ENCODE data around the gene PIK3R5. TPM values are rescaled to one million over a fixed set of nuclear protein-coding genes. Genes with fewer than 3 reads are reported as not detected.

Gene PIK3R5
- total RNA-seq, 2 experiments from 2014 or later: 153 to 159 TPM

- Mint-ChIP-seq H3K27ac (no peak overlapping the region), H3K36me3 (ENCODE audit: low read depth) (no peaks in the 10 kb centered on the region), H3K4me1 (ENCODE audit: low read depth) (no peaks in the 10 kb centered on the region), H3K9me3 (no peaks in the 10 kb centered on the region), H3K27me3 (no peaks in the 10 kb centered on the region), H3K4me3 (no peak overlapping the region)
- TF ChIP-seq CTCF (IDR thresholded peaks at IDR 0.05): no peak
- POLR2A ChIA-PET: no interaction called here
- H3K9me3 ChIP-seq (ENCODE audit: control insufficient read depth in 1 of 2, insufficient read depth in 1 of 2, low read length in 2 of 2): no peaks in the 10 kb centered on the region
- CTCF ChIA-PET: no interaction called here
- H3K27ac ChIP-seq (ENCODE audit: low read depth in 1 of 2, low read length in 2 of 2): no peak overlapping the region
- no peaks in the 10 kb centered on the region for H3K4me1 ChIP-seq (ENCODE audit: insufficient read depth, low read length)
- DNase-seq (no peak), ATAC-seq (ENCODE audit: poor library complexity) (no peak)
- H3K4me3 ChIP-seq (ENCODE audit: low read length): no peak overlapping the region
- intact Hi-C loops (cut with DNase I, micrococcal nuclease): no loop called here
- no peaks in the 10 kb centered on the region for H3K27me3 ChIP-seq (ENCODE audit: control insufficient read depth in 1 of 2, insufficient read depth in 2 of 2, low read length in 2 of 2)
- H3K36me3 ChIP-seq (ENCODE audit: insufficient read depth, low read length): no peaks in the 10 kb centered on the region
Observed at GRCh38 chr17:8841844-8842243, 123.7 kb downstream of the PIK3R5 start.

- H3K36me3 Mint-ChIP-seq (ENCODE audit: low read depth): no peaks in the 10 kb centered on the region
- H3K4me1 ChIP-seq (ENCODE audit: insufficient read depth, low read length): no peaks in the 10 kb centered on the region
- DNase-seq (no peak), ATAC-seq (ENCODE audit: poor library complexity) (no peak)
- H3K27me3 ChIP-seq (ENCODE audit: control insufficient read depth in 1 of 2, insufficient read depth in 2 of 2, low read length in 2 of 2): no peaks in the 10 kb centered on the region
- no peaks in the 10 kb centered on the region for H3K9me3 ChIP-seq (ENCODE audit: control insufficient read depth in 1 of 2, insufficient read depth in 1 of 2, low read length in 2 of 2)
- H3K4me3 ChIP-seq (ENCODE audit: low read length): no peak overlapping the region
- no peak overlapping the region for H3K27ac Mint-ChIP-seq
- CTCF ChIA-PET: no interaction called here
- POLR2A ChIA-PET: interaction anchor here (0.6 kb wide), 1 partner anchor 18 kb away, joined by 4 read pairs; no protein-coding TSS in a partner anchor
- no peaks in the 10 kb centered on the region for H3K9me3 Mint-ChIP-seq
- intact Hi-C loops (cut with DNase I, micrococcal nuclease): no loop called here
- H3K4me1 Mint-ChIP-seq (ENCODE audit: low read depth): no peaks in the 10 kb centered on the region
- no peaks in the 10 kb centered on the region for H3K36me3 ChIP-seq (ENCODE audit: insufficient read depth, low read length)
- no peaks in the 10 kb centered on the region for H3K27me3 Mint-ChIP-seq
- H3K4me3 Mint-ChIP-seq: no peak overlapping the region
- no peak overlapping the region for H3K27ac ChIP-seq (ENCODE audit: low read depth in 1 of 2, low read length in 2 of 2)
- TF ChIP-seq CTCF (IDR thresholded peaks at IDR 0.05): no peak
Observed at GRCh38 chr17:8839410-8839935, 126.0 kb downstream of the PIK3R5 start.

- H3K4me1 Mint-ChIP-seq (ENCODE audit: low read depth): no peaks in the 10 kb centered on the region
Observed at GRCh38 chr17:8838551-8839095, 126.9 kb downstream of the PIK3R5 start.

More at GRCh38 chr17:8838551-8839095, 126.9 kb downstream of the PIK3R5 start:
- ATAC-seq (ENCODE audit: poor library complexity) (no peak), DNase-seq (no peak)
- Mint-ChIP-seq H3K9me3 (no peaks in the 10 kb centered on the region), H3K36me3 (ENCODE audit: low read depth) (no peaks in the 10 kb centered on the region), H3K27me3 (no peaks in the 10 kb centered on the region), H3K4me3 (no peak overlapping the region), H3K27ac (no peak overlapping the region)
- Histone ChIP-seq H3K27me3 (ENCODE audit: control insufficient read depth in 1 of 2, insufficient read depth in 2 of 2, low read length in 2 of 2) (no peaks in the 10 kb centered on the region), H3K36me3 (ENCODE audit: insufficient read depth, low read length) (no peaks in the 10 kb centered on the region), H3K9me3 (ENCODE audit: control insufficient read depth in 1 of 2, insufficient read depth in 1 of 2, low read length in 2 of 2) (no peaks in the 10 kb centered on the region), H3K4me3 (ENCODE audit: low read length) (no peak overlapping the region), H3K27ac (ENCODE audit: low read depth in 1 of 2, low read length in 2 of 2) (no peak overlapping the region), H3K4me1 (ENCODE audit: insufficient read depth, low read length) (no peaks in the 10 kb centered on the region)
- ChIA-PET POLR2A (no interaction called here), CTCF (no interaction called here)
- no peak for TF ChIP-seq CTCF (IDR thresholded peaks at IDR 0.05)
- intact Hi-C loops (cut with DNase I, micrococcal nuclease): no loop called here

Data from CD4-positive, alpha-beta T cell (primary cell).